Ectodermal cell (in vitro differentiated cells): Measurements from ENCODE around the gene MED13L.

Source experiments
- H3K27ac ChIP-seq: 2 replicates; pipeline ENCODE4 v1.7.0; 2013; ENCODE audit warnings: mild to moderate bottlenecking, low read depth, low read length; ENCODE audit not compliant: insufficient read depth, poor library complexity, severe bottlenecking
- H3K27me3 ChIP-seq: 2 replicates; pipeline ENCODE4 v1.7.0; 2013; ENCODE audit warnings: mild to moderate bottlenecking, low read length; ENCODE audit not compliant: insufficient read depth, control insufficient read depth, poor library complexity, severe bottlenecking
- H3K36me3 ChIP-seq: one replicate; pipeline ENCODE4 v1.7.0; 2013; ENCODE audit warnings: low read length; ENCODE audit not compliant: control insufficient read depth, insufficient read depth
- H3K4me1 ChIP-seq: one replicate; pipeline ENCODE4 v1.7.0; 2013; ENCODE audit warnings: low read length; ENCODE audit not compliant: control insufficient read depth, insufficient read depth
- H3K4me3 ChIP-seq: 2 replicates; pipeline ENCODE4 v1.7.0; 2013; ENCODE audit warnings: low read depth, low read length, control low read depth; ENCODE audit not compliant: insufficient read depth
- H3K9me3 ChIP-seq: 2 replicates; pipeline ENCODE4 v1.7.0; 2013; ENCODE audit warnings: mild to moderate bottlenecking, low read length, moderate library complexity; ENCODE audit not compliant: control insufficient read depth
- WGBS, 2 experiments: methylation state at CpG; one replicate each; pipeline ENCODE4 v1.1.7; 2013; ENCODE audit warnings: missing lambda C conversion rate in 2 of 2; 5-methylcytosine and 5-hydroxymethylcytosine counted together

Gene MED13L

DNA sequence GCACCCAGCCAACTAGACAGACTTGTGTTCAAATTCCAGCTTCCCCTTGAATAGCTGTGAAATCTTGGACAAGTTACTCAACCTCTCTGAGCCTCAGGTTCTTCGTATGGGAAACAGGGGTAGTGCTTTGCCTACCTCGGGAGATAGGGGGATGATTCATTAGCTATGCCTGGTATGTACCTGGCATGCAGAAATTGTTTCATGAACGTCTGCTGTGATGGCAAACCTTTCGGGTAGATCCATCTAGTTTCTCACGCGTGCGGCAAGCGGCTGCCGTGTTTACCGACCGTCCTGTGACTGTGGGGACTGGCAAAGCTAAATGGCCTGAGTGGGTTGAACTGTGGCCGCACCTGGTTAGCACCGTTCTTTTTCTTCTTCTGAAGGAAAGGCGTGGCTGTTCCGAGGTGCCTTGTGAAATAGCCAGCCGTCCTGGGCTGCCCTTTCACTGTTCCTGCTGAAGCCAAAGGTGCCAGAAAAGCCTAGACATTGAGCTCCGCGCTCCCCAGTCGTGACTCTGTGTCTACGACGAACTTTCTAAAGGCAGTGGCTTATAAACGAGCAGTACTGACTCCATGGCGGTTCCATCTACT is 40.6 kb upstream of the MED13L start:
- Histone ChIP-seq H3K9me3 (no peaks in the 10 kb centered on the region), H3K27me3 (no peaks in the 10 kb centered on the region), H3K36me3 (no peaks in the 10 kb centered on the region), H3K4me1 (peaks cover 6% of the 10 kb centered on the region), H3K4me3 (no peak overlapping the region), H3K27ac (no peak overlapping the region)
- 92 to 93% methylated on average over 23 of the region's 23 CpGs for WGBS, 2 experiments

DNA sequence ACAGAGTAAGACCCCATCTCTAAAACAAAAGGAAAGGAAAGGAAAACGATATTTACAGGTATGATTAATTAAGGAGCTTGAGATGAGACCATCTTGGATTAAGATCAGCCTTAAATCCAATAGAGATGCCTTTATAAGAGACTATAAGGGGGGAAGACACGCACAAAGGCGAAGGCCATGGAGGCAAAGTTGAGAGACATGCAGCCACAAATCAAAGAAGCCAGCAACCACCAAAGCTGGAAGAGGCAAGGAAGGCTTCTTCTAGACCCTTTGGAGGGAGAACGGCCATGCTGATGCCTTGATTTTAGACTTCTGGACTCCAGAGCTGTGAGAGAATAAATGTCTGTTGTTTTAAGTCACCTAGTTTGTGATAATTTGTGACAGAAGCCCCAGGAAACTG is 39.6 kb upstream of the MED13L start:
- Histone ChIP-seq H3K27ac (no peak overlapping the region), H3K4me1 (peaks cover 6% of the 10 kb centered on the region), H3K4me3 (no peak overlapping the region), H3K9me3 (no peaks in the 10 kb centered on the region), H3K36me3 (no peaks in the 10 kb centered on the region), H3K27me3 (no peaks in the 10 kb centered on the region)
- WGBS, 2 experiments: 93 to 94% methylated on average over 4 of the region's 4 CpGs

DNA sequence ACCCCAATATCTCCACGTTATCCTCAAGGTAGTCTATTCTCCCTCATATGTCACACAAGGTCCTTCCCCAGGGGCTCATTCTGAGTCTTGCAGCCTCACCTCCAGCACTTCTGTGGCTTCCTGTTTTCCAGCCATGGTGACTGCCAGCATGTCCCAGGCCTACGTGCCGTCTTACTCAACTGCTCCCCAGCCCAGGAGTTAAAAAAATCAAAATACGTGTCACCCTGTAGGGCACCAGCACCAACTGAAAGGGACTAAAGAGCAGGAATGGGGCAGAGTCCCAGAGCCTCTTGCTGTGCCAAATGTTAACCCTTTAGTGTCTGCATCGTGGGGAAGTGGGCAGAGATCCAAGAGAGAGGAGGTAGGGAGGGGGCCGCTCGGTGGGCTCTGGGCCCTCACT is 37.0 kb upstream of the MED13L start:
- no peak overlapping the region for H3K4me3 ChIP-seq
- 56 to 62% methylated on average over 7 of the region's 7 CpGs for WGBS, 2 experiments
- no peaks in the 10 kb centered on the region for H3K9me3 ChIP-seq
- H3K27ac ChIP-seq: no peak overlapping the region
- H3K27me3 ChIP-seq: no peaks in the 10 kb centered on the region
- H3K4me1 ChIP-seq: peaks cover 6% of the 10 kb centered on the region
- H3K36me3 ChIP-seq: no peaks in the 10 kb centered on the region

DNA sequence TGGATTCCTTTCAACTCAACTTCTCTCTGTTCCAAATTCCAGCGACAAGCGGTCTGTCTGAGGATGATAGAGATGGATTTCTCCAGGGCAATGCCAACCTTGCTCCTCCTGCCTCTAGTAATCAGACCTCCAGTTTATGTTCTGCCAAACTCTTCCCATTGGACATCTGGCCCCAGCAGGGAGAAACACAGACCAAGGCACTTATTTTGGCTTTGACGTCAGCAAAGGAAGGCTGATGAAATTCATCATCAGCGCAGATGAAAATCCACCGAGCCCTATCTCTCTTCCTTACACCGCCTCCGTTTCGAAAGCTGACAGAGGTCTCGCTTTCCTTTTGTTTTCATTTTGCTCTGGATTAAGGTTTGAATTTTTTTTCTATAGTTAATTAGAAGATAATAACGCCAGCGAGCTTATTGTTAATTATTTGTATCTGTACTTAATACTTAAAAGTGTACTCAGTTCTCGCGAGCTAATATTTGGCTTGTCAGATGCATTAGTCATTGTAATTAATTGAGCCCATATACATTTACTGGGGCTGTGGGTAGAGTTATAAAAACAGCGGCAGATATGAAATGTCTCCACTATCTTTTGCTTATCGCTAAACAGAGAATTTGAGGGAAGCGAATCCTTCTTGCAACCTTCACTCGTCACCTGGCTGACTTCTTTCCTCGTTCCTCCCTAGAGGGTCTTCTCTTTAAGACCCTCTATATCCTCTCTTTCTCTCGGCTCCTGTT is 35.9 kb upstream of the MED13L start:
- no peak overlapping the region for H3K4me3 ChIP-seq
- H3K27me3 ChIP-seq: no peaks in the 10 kb centered on the region
- H3K36me3 ChIP-seq: no peaks in the 10 kb centered on the region
- H3K4me1 ChIP-seq: peaks cover 6% of the 10 kb centered on the region
- H3K9me3 ChIP-seq: no peaks in the 10 kb centered on the region
- WGBS, 2 experiments: 86 to 89% methylated on average over 17 to 19 of the region's 19 CpGs
- no peak overlapping the region for H3K27ac ChIP-seq

DNA sequence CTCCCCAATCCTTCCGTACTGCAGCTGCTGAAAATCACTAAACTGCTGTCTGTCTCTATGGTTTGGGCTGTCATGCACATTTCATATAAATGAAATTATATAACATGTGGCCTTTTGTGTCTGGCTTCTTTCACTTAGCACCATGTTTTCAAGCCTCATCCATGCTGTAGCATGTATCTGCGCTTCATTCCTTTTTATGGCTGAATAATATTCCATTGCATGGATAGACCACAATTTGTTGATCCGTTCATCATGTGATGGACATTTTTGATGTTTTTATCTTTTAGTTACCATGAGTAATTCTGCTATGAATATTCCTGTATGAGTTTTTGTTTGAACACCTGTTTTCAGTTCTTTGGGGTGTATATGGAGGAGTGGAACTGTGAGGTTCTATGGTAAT is 32.6 kb upstream of the MED13L start:
- H3K4me1 ChIP-seq: peaks cover 6% of the 10 kb centered on the region
- no peak overlapping the region for H3K27ac ChIP-seq
- H3K4me3 ChIP-seq: no peak overlapping the region
- no peaks in the 10 kb centered on the region for H3K27me3 ChIP-seq
- 81 to 87% methylated on average over 3 of the region's 3 CpGs for WGBS, 2 experiments
- H3K9me3 ChIP-seq: no peaks in the 10 kb centered on the region
- no peaks in the 10 kb centered on the region for H3K36me3 ChIP-seq

DNA sequence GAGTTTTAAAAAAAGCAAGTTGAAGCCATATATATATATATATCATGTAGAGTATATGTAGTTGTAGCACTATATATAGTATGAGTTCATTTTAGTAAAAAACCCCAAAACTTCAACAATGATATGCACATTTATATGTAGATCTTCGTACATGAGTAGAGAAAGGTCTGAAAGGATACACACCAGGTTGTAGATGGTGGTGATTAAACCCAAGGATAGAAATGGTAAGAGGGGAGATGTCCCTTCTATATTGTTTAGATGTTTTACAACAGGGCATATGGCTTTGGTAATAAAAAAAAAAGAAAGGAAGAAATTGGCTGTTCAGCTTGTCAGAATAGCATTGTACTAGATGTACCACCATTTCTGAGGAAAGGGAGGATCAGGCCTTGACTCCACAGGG is 31.9 kb upstream of the MED13L start:
- 87 to 93% methylated on average over 1 of the region's 1 CpG for WGBS, 2 experiments
- Histone ChIP-seq H3K36me3 (no peaks in the 10 kb centered on the region), H3K27me3 (no peaks in the 10 kb centered on the region), H3K9me3 (no peaks in the 10 kb centered on the region), H3K4me1 (peaks cover 6% of the 10 kb centered on the region), H3K4me3 (no peak overlapping the region), H3K27ac (no peak overlapping the region)

DNA sequence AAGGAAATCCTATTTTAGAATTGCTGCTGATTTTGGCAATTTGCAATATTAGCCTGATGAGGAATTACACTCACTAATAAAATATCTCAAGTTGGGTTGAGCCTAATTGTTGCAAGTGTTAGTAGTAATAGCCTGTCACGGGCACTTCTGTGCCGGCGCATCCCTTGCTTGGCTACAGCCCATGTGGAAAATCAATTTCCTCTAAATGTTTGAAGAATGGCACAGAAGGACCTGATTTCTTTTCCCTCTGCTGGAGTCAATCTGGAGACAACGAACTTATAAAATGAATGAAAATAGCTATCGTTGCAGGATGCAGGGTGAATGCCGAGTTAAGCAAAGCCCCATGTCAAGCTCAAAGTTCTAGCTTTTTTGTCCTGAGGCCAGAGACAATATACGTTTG is 31.2 kb upstream of the MED13L start:
- H3K4me3 ChIP-seq: no peak overlapping the region
- H3K27me3 ChIP-seq: no peaks in the 10 kb centered on the region
- no peak overlapping the region for H3K27ac ChIP-seq
- H3K36me3 ChIP-seq: no peaks in the 10 kb centered on the region
- H3K4me1 ChIP-seq: peaks cover 4% of the 10 kb centered on the region
- H3K9me3 ChIP-seq: no peaks in the 10 kb centered on the region
- 92 to 95% methylated on average over 7 of the region's 7 CpGs for WGBS, 2 experiments

DNA sequence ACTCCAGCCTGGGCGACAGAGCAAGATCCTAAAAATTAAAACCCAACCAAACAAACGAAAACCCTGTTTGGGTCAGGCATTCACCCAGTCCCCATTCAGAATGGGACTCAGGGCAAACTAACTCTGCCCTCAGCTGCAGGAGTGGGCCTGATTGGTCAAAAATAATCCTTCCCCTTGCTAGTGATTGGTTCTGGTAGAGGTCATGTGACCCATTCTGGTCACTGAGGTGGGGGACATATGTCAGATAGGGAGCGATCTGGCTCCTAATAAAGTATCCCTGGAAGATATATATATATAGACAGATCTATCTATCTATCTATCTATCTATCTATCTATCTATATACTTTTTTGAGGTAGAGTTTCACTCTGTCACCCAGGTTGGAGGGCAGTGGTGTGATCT is 29.5 kb upstream of the MED13L start:
- Histone ChIP-seq H3K27me3 (no peaks in the 10 kb centered on the region), H3K4me3 (no peak overlapping the region), H3K9me3 (no peaks in the 10 kb centered on the region), H3K36me3 (no peaks in the 10 kb centered on the region), H3K27ac (no peak overlapping the region), H3K4me1 (peaks cover 1% of the 10 kb centered on the region)
- 95 to 98% methylated on average over 2 to 3 of the region's 3 CpGs for WGBS, 2 experiments

DNA sequence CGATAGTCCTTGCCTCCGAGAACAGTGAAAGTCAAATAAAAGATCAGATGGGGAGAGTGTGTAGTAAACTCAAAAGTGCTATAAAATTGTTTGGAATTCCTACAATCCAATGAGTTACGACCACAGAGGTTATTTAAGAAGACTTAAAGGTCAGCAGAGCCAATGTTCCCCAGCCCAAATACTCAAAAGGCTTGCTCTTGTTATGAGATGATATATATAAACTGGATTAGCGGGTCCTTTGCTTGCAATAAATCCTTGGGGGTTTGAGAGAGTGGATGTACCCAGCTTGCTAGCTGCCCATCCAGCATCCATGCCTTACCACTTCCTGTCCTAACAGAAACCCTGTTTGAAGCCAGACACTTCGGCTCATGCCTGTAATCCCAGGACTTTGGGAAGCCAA is 29.0 kb upstream of the MED13L start:
- 93 to 98% methylated on average over 4 to 5 of the region's 5 CpGs for WGBS, 2 experiments
- Histone ChIP-seq H3K4me1 (peaks cover 5% of the 10 kb centered on the region), H3K36me3 (no peaks in the 10 kb centered on the region), H3K9me3 (no peaks in the 10 kb centered on the region), H3K27me3 (no peaks in the 10 kb centered on the region), H3K27ac (no peak overlapping the region), H3K4me3 (no peak overlapping the region)

DNA sequence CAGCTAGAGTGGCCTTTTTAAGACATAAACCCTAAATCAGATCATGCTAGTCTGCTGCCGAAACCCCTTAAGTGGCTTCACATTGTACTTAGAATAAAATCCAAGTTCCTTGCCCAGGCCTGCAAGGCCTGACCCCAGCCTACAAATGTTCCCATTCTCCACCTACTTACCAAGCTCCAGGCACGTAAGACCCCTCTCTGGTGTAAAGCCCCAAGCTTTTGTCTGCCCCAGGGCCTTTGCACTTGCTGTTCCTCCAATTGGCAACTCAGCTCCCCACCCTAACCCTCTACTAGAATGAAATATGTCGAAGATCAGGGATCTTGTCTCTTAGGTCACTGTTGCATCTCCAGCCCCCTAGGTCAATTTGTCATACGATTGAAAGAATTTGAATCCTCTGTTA is 27.1 kb upstream of the MED13L start:
- Histone ChIP-seq H3K4me1 (peaks cover 5% of the 10 kb centered on the region), H3K36me3 (no peaks in the 10 kb centered on the region), H3K27ac (no peak overlapping the region), H3K9me3 (no peaks in the 10 kb centered on the region), H3K4me3 (no peak overlapping the region), H3K27me3 (no peaks in the 10 kb centered on the region)
- 92 to 93% methylated on average over 3 to 4 of the region's 4 CpGs for WGBS, 2 experiments
